GM19324 (cell line): ENCODE data around the gene HDGFL2.

Source experiments
- ATAC-seq: cut with Tn5 transposase; IDR thresholded peaks from one replicate; pipeline ENCODE4 v1.9.1; 2021; ENCODE audit warnings: mild to moderate bottlenecking, moderate library complexity; ENCODE audit not compliant: unreplicated experiment, low FRiP score

HDGFL2 gene

DNA sequence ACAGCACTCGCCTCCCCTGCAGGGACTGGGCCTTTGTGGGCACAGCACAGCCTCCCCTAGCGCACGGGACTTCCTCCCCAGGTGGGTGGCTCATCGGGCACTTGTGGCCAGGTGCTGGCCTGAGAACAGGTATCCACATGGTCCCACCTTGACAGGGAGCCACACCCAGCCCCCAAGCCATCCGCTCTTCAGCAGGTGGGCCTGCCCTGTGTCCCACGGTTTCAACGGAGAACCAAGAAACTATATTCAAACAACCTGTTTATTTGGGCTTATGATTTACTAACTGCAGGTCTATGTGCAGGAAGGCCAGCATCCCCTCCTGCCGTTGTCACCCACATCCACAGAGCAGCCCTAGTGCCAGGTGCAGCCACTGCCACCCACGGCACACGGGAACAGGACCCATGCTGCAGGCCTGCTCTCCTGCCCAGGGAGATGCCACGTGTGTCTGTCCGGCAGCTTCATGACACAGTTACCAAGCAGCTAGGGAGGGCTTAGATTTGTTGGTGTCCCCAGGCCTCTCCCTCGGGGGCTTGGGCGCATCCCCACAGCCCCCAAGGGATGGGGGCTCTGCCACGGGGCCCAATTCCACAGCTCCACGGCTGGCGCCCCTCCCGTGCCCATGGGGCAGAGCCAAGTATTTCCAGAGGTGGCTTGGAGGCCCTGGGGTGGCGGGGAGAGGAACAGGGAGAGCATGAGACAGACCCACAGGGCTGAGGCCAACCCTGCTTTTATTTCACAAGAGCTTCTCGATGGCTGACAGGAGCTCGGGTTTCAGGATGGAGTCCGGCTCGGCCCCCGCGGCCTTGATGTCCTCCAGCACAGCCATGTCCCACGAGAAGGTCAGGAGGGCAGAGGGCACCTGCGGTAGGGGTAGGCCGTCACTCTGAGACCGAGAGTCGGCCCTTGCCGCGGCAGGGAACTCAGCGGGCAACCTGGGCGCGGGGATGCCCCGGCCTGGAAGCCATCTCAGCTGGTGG, 27.0 kb upstream of the HDGFL2 start:
- no peak for ATAC-seq

- no peak for ATAC-seq
These were observed 26.0 kb upstream of the HDGFL2 start for GRCh38 chr19:4445963-4446703.

- ATAC-seq = no peak
These were observed 25.3 kb upstream of the HDGFL2 start for GRCh38 chr19:4446704-4447200.

GRCh38 chr19:4447327-4448146, 24.6 kb upstream of the HDGFL2 start:
- no peak for ATAC-seq

- ATAC-seq = no peak
These were observed 23.7 kb upstream of the HDGFL2 start for GRCh38 chr19:4448147-4448985.

- no peak for ATAC-seq
These were observed 23.0 kb upstream of the HDGFL2 start for GRCh38 chr19:4449022-4449638.

- ATAC-seq = no peak
These were observed 22.5 kb upstream of the HDGFL2 start for GRCh38 chr19:4449639-4450028.

GRCh38 chr19:4452230-4452990, 19.7 kb upstream of the HDGFL2 start:
- ATAC-seq = no peak

DNA sequence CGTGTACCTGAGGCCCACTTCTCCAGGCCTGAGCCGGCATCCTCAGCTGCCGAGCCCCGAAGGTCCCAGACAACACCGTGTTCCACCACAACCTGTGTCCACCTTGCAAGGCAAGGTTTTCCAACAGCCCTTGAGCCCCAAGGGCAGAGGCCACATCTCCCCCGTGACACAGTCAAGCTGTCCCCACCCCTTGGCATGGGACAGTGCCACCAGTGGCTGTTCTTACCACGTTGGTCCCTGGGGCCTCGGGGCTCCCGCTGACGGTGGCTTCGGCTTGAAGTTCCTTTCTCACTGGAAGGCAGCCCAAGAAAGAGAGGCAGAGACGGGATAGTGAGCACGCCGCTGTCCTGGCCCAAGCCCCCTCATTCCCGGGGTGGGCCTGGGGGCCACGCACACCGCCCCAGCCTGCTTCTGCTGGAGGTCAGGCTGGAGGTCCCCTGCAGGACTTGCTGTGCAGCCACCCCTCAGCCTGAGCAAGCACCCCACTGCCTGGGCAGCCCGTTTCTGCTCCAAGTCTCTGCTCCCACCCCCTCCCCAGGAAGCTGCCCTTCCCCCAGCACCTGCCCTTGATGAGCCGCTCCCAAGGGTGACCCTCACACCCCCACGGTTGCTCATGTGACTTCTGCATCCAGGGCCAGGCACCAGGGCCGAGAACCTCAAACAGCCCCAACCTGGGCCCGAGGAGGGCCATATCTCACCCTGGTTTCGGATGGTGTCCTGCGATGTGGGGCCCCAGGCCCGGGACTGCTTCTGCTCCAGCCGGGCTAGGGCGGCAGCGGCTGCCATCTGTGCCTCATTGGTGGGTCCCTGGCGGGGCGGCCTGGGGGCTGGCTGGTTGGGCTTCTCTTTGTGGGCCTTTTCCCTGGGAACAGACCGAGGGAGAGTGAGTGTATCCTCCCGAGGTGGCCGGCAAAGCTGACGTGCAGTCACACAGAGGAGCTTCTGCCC, 18.6 kb upstream of the HDGFL2 start:
- no peak for ATAC-seq

DNA sequence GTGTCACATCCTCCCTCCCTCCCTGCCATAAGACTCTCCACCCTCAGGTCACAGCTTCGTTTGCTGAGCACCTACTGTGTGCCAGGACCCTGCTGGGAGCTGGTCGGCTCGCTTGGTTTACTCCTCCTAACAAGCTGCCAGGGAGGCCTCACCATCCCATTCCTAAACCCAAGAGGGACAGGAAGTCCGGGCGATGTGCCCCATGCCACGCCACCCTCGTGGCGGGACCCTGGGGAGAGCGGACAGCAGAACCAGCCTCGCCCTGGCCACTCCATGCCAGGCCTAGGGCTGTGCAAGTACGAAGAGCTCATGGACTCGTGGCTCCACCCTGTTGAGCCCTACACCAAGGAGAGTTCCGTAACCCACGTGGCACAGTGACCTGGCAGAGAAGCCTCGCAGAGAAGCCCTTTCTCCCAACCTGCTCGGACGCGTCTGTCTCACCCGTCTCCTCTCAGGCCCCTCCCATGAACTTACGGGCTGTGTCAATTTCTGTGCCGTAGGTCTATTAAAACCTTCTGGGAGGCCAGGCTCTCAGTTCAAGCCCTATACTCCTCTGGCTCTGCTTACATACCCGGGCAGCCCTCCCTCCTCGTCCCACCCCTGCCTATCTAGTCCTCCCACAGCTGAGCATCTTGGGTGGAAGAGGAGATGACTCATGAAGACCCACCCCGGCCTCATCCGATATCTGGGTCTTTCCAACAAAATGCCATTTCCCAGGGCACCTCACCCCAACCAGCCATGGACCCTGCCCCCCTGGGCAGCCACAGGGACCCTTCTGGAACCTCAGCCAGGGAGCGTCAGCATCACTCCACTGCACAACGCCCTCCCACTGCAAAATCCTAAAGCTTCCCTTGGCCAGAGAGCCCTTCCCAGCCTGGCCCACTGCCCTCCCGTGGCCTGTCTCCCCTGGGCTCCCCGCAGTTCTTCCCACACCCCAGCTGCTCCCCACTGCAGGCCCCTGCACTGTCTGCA, 17.1 kb upstream of the HDGFL2 start:
- ATAC-seq = no peak

GRCh38 chr19:4455719-4456475, 16.2 kb upstream of the HDGFL2 start:
- no peak for ATAC-seq

DNA sequence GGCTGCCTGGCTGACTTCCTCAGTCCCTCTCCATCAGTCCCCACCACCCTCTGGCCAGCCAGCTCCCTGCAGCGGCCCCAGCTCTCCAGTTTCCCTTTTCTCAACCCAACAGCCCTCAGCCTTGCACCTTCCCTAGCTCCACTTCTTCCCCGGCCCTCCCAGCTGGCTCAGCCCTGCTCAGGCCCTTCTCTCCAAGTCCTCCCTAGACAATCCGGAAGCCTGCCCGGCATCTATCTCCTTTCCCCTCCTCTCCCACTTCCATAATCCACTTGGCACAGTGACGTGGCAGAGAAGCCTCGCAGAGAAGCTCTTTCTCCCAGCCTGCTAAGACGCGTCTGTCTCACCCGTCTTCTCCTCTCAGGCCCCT, 15.6 kb upstream of the HDGFL2 start:
- no peak for ATAC-seq

DNA sequence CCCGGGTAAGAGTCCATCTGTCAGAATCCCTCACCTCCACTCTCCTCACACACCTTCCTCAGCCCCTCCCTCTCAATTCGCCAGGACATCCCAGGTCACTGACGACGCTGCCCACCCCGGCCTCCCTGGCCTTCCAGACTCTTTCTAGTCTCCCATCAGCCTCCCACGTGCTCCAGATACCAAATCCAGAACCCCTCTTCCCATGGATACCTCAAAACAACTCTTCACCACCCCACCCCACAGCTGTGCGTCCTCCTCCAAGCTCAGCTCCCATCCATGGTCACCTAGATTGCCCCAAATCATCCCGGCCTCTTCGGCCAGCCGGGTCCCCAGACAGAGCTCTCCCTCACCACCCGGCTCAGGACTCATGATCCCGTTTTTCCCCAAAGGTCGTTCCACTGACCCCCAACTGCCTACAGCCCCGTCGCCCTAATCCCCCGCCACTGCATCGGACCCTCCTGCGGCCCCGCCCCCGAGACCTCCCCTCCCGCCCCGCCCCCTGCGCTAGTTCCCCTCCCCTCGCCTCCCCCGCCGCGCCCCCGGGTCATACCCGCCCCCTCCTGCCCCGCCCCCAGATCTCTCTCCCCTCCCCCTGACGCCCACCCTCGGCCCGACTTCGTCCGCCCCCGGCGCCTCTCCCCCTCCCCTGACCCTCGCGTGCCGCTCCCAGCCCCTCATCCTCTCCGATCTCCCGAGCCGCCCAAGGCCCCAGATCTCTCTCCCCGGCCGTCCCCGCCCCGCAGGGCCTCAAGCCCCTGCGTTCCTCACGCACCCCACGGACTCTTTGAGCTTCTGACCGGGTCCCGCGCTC, 15.0 kb upstream of the HDGFL2 start:
- peak; percentile 10 for ATAC-seq

DNA sequence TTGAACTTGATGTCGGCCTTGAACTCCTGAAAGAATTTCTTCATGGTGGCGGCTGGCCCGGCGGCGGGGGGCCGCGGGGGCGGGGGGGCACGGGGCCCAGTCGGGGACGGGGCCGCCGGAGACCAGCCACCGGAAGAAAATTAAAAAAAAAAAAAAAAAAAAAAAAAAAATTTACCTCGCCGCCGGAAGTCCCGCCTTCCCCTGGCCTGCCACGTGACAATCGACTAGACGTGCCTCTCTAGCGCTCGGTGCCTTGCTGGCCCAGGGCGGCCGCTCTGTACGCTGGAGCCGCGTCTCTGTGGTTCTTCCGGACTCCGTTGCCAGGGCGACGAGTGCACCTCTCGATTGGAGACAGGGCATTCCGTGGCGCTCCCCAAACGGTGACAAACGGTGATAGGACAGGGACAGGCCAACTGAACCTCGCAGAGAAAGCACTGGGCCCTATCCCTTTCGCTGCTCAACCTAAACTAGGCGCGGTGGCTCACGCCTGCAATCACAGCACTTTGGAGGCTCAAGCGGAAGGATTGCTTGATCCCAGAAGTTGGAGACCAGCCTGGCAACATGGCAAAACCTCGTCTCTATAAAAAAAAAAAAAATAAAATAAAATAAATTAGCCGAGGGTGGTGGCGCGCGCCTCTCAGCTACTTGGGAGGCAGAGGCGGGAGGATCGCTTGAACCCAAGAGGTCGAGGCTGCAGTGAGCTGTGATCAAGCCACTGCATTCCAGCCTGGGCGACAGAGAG, 14.3 kb upstream of the HDGFL2 start, which contains the start of gene UBXN6:
UBXN6 (minus strand) TSS at position 141 of the 742 bp plus-strand sequence; CDS start at position 44, 97 bp downstream.
- peak; percentile 90 for ATAC-seq
